8988T (cell line): ENCODE results near the gene VPS8.

ENCODE experiments used
- DNase-seq: peaks from one replicate; pipeline ENCODE4 v3.0.0; 2011

The VPS8 gene

GRCh38 chr3:184812662-184813042 is 686 bp downstream of the VPS8 start:
- no peak for DNase-seq

- no peak for DNase-seq
Measured at GRCh38 chr3:184813357-184813756, 1.4 kb downstream of the VPS8 start.

GRCh38 chr3:184814214-184814613 is 2.2 kb downstream of the VPS8 start:
- DNase-seq = no peak

GRCh38 chr3:184815046-184815930 is 3.3 kb downstream of the VPS8 start:
- no peak for DNase-seq

GRCh38 chr3:184816614-184817013 is 4.6 kb downstream of the VPS8 start:
- no peak for DNase-seq

- DNase-seq = no peak
Measured at GRCh38 chr3:184820525-184820924, 8.6 kb downstream of the VPS8 start.

GRCh38 chr3:184821034-184821433 is 9.1 kb downstream of the VPS8 start:
- no peak for DNase-seq

- DNase-seq = no peak
Measured at GRCh38 chr3:184822081-184822480, 10.1 kb downstream of the VPS8 start.

- DNase-seq = no peak
Measured at GRCh38 chr3:184822654-184823053, 10.7 kb downstream of the VPS8 start.

GRCh38 chr3:184823990-184824389 is 12.0 kb downstream of the VPS8 start:
- DNase-seq = no peak

- no peak for DNase-seq
Measured at GRCh38 chr3:184825121-184825820, 13.3 kb downstream of the VPS8 start.

GRCh38 chr3:184827572-184827971 is 15.6 kb downstream of the VPS8 start:
- DNase-seq = no peak

- DNase-seq = no peak
Measured at GRCh38 chr3:184832044-184832443, 20.1 kb downstream of the VPS8 start.

- no peak for DNase-seq
Measured at GRCh38 chr3:184832903-184833302, 20.9 kb downstream of the VPS8 start.

GRCh38 chr3:184836090-184836822 is 24.3 kb downstream of the VPS8 start:
- DNase-seq = no peak

- no peak for DNase-seq
Measured at GRCh38 chr3:184842433-184842832, 30.5 kb downstream of the VPS8 start.

GRCh38 chr3:184845819-184846218 is 33.9 kb downstream of the VPS8 start:
- no peak for DNase-seq

- no peak for DNase-seq
Measured at GRCh38 chr3:184846496-184846895, 34.5 kb downstream of the VPS8 start.

GRCh38 chr3:184848934-184849333 is 37.0 kb downstream of the VPS8 start:
- no peak for DNase-seq

- DNase-seq = no peak
Measured at GRCh38 chr3:184850201-184850600, 38.2 kb downstream of the VPS8 start.

GRCh38 chr3:184857099-184857498 is 45.1 kb downstream of the VPS8 start:
- no peak for DNase-seq

- no peak for DNase-seq
Measured at GRCh38 chr3:184864000-184864399, 52.0 kb downstream of the VPS8 start.

GRCh38 chr3:184868477-184868876 is 56.5 kb downstream of the VPS8 start:
- DNase-seq = no peak

- DNase-seq = no peak
Measured at GRCh38 chr3:184872200-184872599, 60.2 kb downstream of the VPS8 start.
